PC-3 (cell line): ENCODE measurements around the gene LRCOL1. TPM values are rescaled to one million over a fixed set of nuclear protein-coding genes. Genes with fewer than 3 reads are reported as not detected.

Experiments
- ATAC-seq: fragments of 200-7000 bp; cut with Tn5 transposase; 2 replicates; pipeline ENCODE4 v1.9.1; 2020; ENCODE audit warnings: mild to moderate bottlenecking, moderate library complexity
- BruUV-seq: library from RNA; stranded (reverse); fragments of 400-500 nt; replicated peaks from 2 replicates; lab custom pipeline; 2021; lab: Mats Ljungman, UMichigan
- CTCF ChIA-PET: fragments of 300-600 bp; sonication (Branson Sonifier 250); formaldehyde crosslinking; loops from one replicate; lab custom pipeline; 2022; ENCODE audit warnings: antibody characterized with exemption; lab: Charles Lee
- POLR2A ChIA-PET: fragments of 300-600 bp; sonication (Branson Sonifier 250); formaldehyde crosslinking; loops from one replicate; lab custom pipeline; 2022; ENCODE audit warnings: antibody characterized with exemption; ENCODE audit not compliant: unreplicated experiment; lab: Charles Lee
- DNase-seq: peaks from one replicate; pipeline ENCODE4 v3.0.0-alpha.2; 2015
- H2AFZ ChIP-seq: fragments of 300-600 bp; sonication (generic); 2 replicates; pipeline ENCODE4 v1.6.0; 2016; ENCODE audit warnings: antibody characterized with exemption, low read length
- H3F3A ChIP-seq: fragments of 300-600 bp; sonication (generic); one replicate; pipeline ENCODE4 v1.6.0; 2017; ENCODE audit warnings: antibody characterized with exemption, low read length, control low read depth, mild to moderate bottlenecking; ENCODE audit not compliant: unreplicated experiment
- H3K27ac ChIP-seq: fragments of 300-600 bp; sonication (generic); 2 replicates; pipeline ENCODE4 v1.5.1; 2016; ENCODE audit warnings: mild to moderate bottlenecking, low read length
- H3K27me3 ChIP-seq: fragments of 300-600 bp; sonication (generic); 2 replicates; pipeline ENCODE4 v1.6.1; 2016; ENCODE audit warnings: low read length, mixed read lengths
- H3K36me3 ChIP-seq: fragments of 300-600 bp; sonication (generic); 2 replicates; pipeline ENCODE4 v1.6.1; 2016; ENCODE audit warnings: low read depth, mixed run types, low read length, mixed read lengths
- H3K4me1 ChIP-seq: fragments of 300-600 bp; sonication (generic); 2 replicates; pipeline ENCODE4 v1.5.1; 2016; ENCODE audit warnings: low read length; ENCODE audit not compliant: insufficient read depth
- H3K4me2 ChIP-seq: fragments of 300-600 bp; sonication (generic); 2 replicates; pipeline ENCODE4 v1.6.0; 2016; ENCODE audit warnings: low read length
- H3K4me3 ChIP-seq: fragments of 300-600 bp; sonication (generic); 2 replicates; pipeline ENCODE4 v1.5.1; 2016; ENCODE audit warnings: mild to moderate bottlenecking, low read length, mixed read lengths
- H3K79me2 ChIP-seq: fragments of 300-600 bp; sonication (generic); 2 replicates; pipeline ENCODE4 v1.6.1; 2017; ENCODE audit warnings: low read length, mixed read lengths
- H3K9ac ChIP-seq: fragments of 300-600 bp; sonication (generic); 2 replicates; pipeline ENCODE4 v1.6.0; 2016; ENCODE audit warnings: mild to moderate bottlenecking, low read length
- H3K9me2 ChIP-seq: fragments of 300-600 bp; sonication (generic); replicated peaks from 2 replicates; pipeline ENCODE4 v1.6.1; 2016; ENCODE audit warnings: mixed run types, low read length, mixed read lengths
- H3K9me3 ChIP-seq: fragments of 300-600 bp; sonication (generic); 2 replicates; pipeline ENCODE4 v1.6.1; 2016; ENCODE audit warnings: low read length, mixed read lengths
- H4K20me1 ChIP-seq: fragments of 300-600 bp; sonication (generic); 2 replicates; pipeline ENCODE4 v1.6.1; 2016; ENCODE audit warnings: low read length, mixed read lengths
- CTCF ChIP-seq: fragments of 300-600 bp; sonication (generic); conservative IDR thresholded peaks from 2 replicates; pipeline ENCODE4 v1.5.1; 2017; ENCODE audit warnings: antibody characterized with exemption, low read depth, mild to moderate bottlenecking, low read length
- EZH2 ChIP-seq: fragments of 300-600 bp; sonication (generic); IDR thresholded peaks from one replicate; pipeline ENCODE4 v1.6.1; 2017; ENCODE audit warnings: antibody characterized with exemption, mild to moderate bottlenecking, low read length; ENCODE audit not compliant: unreplicated experiment
- EZH2phosphoT487 ChIP-seq: fragments of 300-600 bp; sonication (generic); IDR thresholded peaks from 2 replicates; pipeline ENCODE4 v1.6.1; 2018; ENCODE audit warnings: mild to moderate bottlenecking, antibody characterized with exemption, low read length, borderline replicate concordance
- intact Hi-C: fragments of 100-400 bp; cut with micrococcal nuclease; formaldehyde crosslinking; loops from 2 replicates; pipeline ENCODE4 v1.9.0; 2023
- total RNA-seq: library from RNA; depleted of rRNA; stranded (reverse); fragments of >200 nt; gene quantifications from 2 replicates; pipeline ENCODE4 v1.2.3, GENCODE V29; 2014

LRCOL1 gene
- total RNA-seq, 1 experiment from 2014 or later: not detected

DNA sequence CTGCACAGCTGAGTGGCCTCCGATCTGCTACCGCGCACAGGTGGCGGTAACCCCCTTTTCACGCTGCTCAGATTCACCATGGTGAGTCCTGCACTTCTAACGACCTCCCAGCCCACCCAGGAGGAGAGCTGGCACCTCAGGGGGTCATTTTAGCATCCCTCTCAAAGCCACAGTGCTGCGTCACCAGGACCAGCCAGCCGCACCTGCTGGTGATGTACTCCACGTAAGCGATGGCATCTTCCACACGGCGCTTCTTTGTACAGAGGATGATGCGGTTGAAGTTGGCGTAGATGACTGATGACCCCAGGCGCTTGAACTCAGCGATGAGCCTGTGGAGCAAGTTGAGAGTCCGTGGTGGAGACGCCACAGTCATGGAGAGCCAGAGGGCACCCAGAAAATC lies 27.4 kb upstream of the LRCOL1 start:
- Histone ChIP-seq H3K27ac (no peak overlapping the region), H3K4me3 (no peak overlapping the region), H3K4me2 (no peak overlapping the region), H4K20me1 (no peaks in the 10 kb centered on the region), H3K9me3 (no peaks in the 10 kb centered on the region), H3K9me2 (no peaks in the 10 kb centered on the region), H3K9ac (no peak overlapping the region), H2AFZ (no peak overlapping the region), H3K36me3 (peaks cover 41% of the 10 kb centered on the region), H3K79me2 (no peaks in the 10 kb centered on the region), H3F3A (no peaks in the 10 kb centered on the region), H3K4me1 (no peaks in the 10 kb centered on the region), H3K27me3 (no peaks in the 10 kb centered on the region)
- ChIA-PET POLR2A (no interaction called here), CTCF (no interaction called here)
- BruUV-seq: no TSS peak
- DNase-seq (no peak), ATAC-seq (no peak)
- TF ChIP-seq EZH2phosphoT487 (no peak), EZH2 (no peak), CTCF (no peak)
- intact Hi-C loops: loop anchor here (1.0 kb wide), 1 partner anchor 38 kb away; no protein-coding TSS in a partner anchor

DNA sequence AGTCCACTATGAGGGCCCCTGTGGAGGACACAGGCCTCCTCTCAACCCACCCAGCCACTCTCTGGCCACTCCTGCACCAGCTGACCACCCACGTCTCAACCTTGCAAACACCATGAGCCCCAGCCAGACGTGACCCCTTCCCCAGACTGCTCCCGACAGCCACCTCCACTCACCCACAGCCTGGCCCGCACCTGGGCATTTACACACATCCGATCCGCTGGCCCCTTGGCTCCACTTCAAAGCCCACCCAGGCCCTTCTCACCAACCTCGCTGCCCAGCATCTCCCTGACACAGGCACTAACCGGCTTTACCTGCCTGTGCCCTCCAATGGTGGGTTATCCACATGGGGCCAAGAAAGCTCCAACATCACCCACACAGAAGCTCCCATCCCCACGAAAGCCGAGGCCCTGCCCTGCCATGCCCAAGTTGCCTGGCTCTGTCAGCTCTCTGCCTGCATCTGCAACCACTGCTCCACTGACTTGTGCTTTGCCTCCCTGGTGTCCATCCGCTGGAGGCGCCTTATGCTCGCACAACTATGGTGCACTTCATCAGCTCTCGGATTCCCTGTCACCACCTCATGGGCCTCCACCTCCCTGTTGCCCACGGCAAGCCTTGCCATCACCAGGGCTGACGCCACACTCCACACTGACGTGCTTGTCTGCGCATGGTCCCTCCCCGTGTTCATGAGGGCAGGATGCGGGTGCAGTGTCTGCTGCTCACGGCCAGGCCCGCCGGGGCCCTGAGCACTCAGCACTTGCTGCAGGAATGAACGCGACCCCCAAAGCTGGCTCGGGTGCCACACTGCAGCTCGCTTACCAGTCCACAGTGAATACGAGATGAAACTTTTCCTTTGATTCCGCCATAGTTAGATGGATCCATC lies 24.9 kb upstream of the LRCOL1 start:
- ATAC-seq: no peak
- intact Hi-C loops: no loop called here
- H4K20me1 ChIP-seq: no peaks in the 10 kb centered on the region
- no peaks in the 10 kb centered on the region for H3K79me2 ChIP-seq
- H2AFZ ChIP-seq: no peak overlapping the region
- no peaks in the 10 kb centered on the region for H3K9me2 ChIP-seq
- H3K36me3 ChIP-seq: peaks cover 48% of the 10 kb centered on the region
- H3K27ac ChIP-seq: no peak overlapping the region
- CTCF ChIA-PET: no interaction called here
- H3K4me2 ChIP-seq: no peak overlapping the region
- no TSS peak for BruUV-seq
- H3K9me3 ChIP-seq: no peaks in the 10 kb centered on the region
- POLR2A ChIA-PET: no interaction called here
- DNase-seq: no peak
- no peaks in the 10 kb centered on the region for H3K27me3 ChIP-seq
- TF ChIP-seq EZH2phosphoT487 (no peak), EZH2 (no peak), CTCF (no peak)
- H3K4me1 ChIP-seq: no peaks in the 10 kb centered on the region
- no peak overlapping the region for H3K9ac ChIP-seq
- no peak overlapping the region for H3K4me3 ChIP-seq
- no peaks in the 10 kb centered on the region for H3F3A ChIP-seq

DNA sequence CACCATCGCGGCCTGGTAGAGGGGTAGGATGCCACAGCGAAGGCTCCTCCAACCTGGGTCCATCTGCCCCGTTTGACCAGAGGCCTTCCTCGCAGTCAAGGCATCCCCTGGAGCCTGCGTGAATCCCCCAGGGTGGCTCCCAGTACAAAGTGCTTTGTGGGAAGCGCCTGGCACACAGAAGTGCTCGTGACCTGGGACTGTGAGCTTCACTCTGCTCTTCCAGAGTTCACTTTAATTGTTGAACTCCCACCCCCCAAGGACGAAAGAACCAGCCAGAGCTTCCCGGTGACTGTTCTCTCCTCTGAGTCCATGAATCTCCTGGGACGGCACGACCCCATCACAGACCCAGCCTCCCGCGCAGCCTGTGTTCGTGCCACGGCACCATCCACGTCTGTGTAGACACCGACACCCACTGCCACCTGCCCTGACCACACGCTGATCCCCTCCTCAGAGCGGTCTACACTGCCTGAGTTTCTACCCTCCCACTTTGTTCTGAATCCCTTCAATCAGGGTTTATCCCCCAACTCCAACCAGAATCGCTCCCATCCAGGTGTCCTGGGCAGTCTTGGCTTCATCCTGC lies 24.1 kb upstream of the LRCOL1 start:
- H3K9ac ChIP-seq: no peak overlapping the region
- POLR2A ChIA-PET: no interaction called here
- TF ChIP-seq EZH2 (no peak), CTCF (no peak), EZH2phosphoT487 (no peak)
- intact Hi-C loops: no loop called here
- H3K9me3 ChIP-seq: no peaks in the 10 kb centered on the region
- no peak for ATAC-seq
- no peaks in the 10 kb centered on the region for H3K4me1 ChIP-seq
- no peaks in the 10 kb centered on the region for H3K79me2 ChIP-seq
- no peaks in the 10 kb centered on the region for H3F3A ChIP-seq
- DNase-seq: no peak
- no peaks in the 10 kb centered on the region for H3K9me2 ChIP-seq
- H2AFZ ChIP-seq: no peak overlapping the region
- H4K20me1 ChIP-seq: no peaks in the 10 kb centered on the region
- no peaks in the 10 kb centered on the region for H3K27me3 ChIP-seq
- H3K4me2 ChIP-seq: no peak overlapping the region
- no peak overlapping the region for H3K4me3 ChIP-seq
- BruUV-seq: no TSS peak
- H3K27ac ChIP-seq: no peak overlapping the region
- CTCF ChIA-PET: no interaction called here
- H3K36me3 ChIP-seq: peaks cover 55% of the 10 kb centered on the region
